ENCODE results near the gene ZNF629. TPM values are rescaled to one million over a fixed set of nuclear protein-coding genes. Genes with fewer than 3 reads are reported as not detected.

Gene ZNF629
- total and polyA plus RNA-seq, 2 donors (not counting 1 experiment from before 2014, with no cell fraction given): 1.2 to 6.9 TPM

GRCh38 chr16:30774367-30775130, 12.5 kb downstream of the ZNF629 start:
- Histone ChIP-seq H3K27ac (ENCODE audit: low read length in 2 of 2) (no peak overlapping the region), H3K4me1 (ENCODE audit: control insufficient read depth in 2 of 2, insufficient read depth in 2 of 2, low read length in 2 of 2) (peaks cover 10 to 15% of the 10 kb centered on the region in 2 donors), H3K4me3 (ENCODE audit: control extremely low read depth in 1 of 5, extremely low read depth in 1 of 5, insufficient read depth in 1 of 5, low read depth in 2 of 5, low read length in 4 of 5) (no peak overlapping the region), H3K27me3 (replicated peaks in 1 of 4; ENCODE audit: control extremely low read depth in 1 of 4, control insufficient read depth in 3 of 4, insufficient read depth in 4 of 4, low read length in 3 of 4) (peaks cover 0 to 19% (median 6%) of the 10 kb centered on the region in 4 experiments), H3K9me3 (ENCODE audit: control extremely low read depth in 1 of 3, control insufficient read depth in 2 of 3, insufficient read depth in 1 of 3, low read length in 2 of 3) (no peaks in the 10 kb centered on the region), H3K36me3 (replicated peaks in 1 of 2; ENCODE audit: control extremely low read depth in 1 of 2, control insufficient read depth in 1 of 2, extremely low read depth in 1 of 2, insufficient read depth in 2 of 2, low read length in 1 of 2) (peaks cover 0 to 34% of the 10 kb centered on the region in 2 experiments), H3K79me2 (ENCODE audit: control insufficient read depth, insufficient read depth, low read length) (no peaks in the 10 kb centered on the region), H3K4me2 (replicated peaks; ENCODE audit: low read depth, low read length, poor library complexity, severe bottlenecking) (peak overlapping the region; percentile 86), H2AFZ (ENCODE audit: insufficient read depth, low read depth, low read length, poor library complexity, severe bottlenecking) (no peak overlapping the region), H3K9ac (ENCODE audit: low read length) (peak overlapping the region; percentile 63), H4K20me1 (ENCODE audit: control insufficient read depth, insufficient read depth, low read length, poor library complexity, severe bottlenecking) (peaks cover 32% of the 10 kb centered on the region)
- ChIA-PET POLR2A (no interaction called here), CTCF (interaction anchor here (1.2 kb wide), 1 partner anchor 127 kb away, joined by 7 read pairs; no protein-coding TSS in a partner anchor)
- peaks cover 28% of the 10 kb centered on the region for H3K4me1 Mint-ChIP-seq
- H3K27ac Mint-ChIP-seq: peak overlapping the region; percentile 32
- H3K4me3 Mint-ChIP-seq: peak overlapping the region; percentile 88
- peaks cover 15% of the 10 kb centered on the region for H3K27me3 Mint-ChIP-seq
- TF ChIP-seq EZH2 (IDR thresholded peaks at IDR 0.05; ENCODE audit: borderline replicate concordance, insufficient read depth, low read depth, low read length, poor library complexity, severe bottlenecking): no peak
- TF ChIP-seq, protein P1, sequence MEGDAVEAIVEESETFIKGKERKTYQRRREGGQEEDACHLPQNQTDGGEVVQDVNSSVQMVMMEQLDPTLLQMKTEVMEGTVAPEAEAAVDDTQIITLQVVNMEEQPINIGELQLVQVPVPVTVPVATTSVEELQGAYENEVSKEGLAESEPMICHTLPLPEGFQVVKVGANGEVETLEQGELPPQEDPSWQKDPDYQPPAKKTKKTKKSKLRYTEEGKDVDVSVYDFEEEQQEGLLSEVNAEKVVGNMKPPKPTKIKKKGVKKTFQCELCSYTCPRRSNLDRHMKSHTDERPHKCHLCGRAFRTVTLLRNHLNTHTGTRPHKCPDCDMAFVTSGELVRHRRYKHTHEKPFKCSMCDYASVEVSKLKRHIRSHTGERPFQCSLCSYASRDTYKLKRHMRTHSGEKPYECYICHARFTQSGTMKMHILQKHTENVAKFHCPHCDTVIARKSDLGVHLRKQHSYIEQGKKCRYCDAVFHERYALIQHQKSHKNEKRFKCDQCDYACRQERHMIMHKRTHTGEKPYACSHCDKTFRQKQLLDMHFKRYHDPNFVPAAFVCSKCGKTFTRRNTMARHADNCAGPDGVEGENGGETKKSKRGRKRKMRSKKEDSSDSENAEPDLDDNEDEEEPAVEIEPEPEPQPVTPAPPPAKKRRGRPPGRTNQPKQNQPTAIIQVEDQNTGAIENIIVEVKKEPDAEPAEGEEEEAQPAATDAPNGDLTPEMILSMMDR (IDR thresholded peaks at IDR 0.05): no peak
- DNase-seq (peak; percentile 19), ATAC-seq (ENCODE audit: low read depth) (no peak)
- H3K9me3 Mint-ChIP-seq (ENCODE audit: insufficient read depth): no peaks in the 10 kb centered on the region
- WGBS (ENCODE audit: insufficient coverage): 78% methylated on average over 7 of the region's 8 CpGs
- intact Hi-C loops (cut with micrococcal nuclease): no loop called here

GRCh38 chr16:30773826-30774225, 13.2 kb downstream of the ZNF629 start:
- Histone ChIP-seq H3K4me3 (ENCODE audit: control extremely low read depth in 1 of 5, extremely low read depth in 1 of 5, insufficient read depth in 1 of 5, low read depth in 2 of 5, low read length in 4 of 5) (no peak overlapping the region), H3K9me3 (ENCODE audit: control extremely low read depth in 1 of 3, control insufficient read depth in 2 of 3, insufficient read depth in 1 of 3, low read length in 2 of 3) (no peaks in the 10 kb centered on the region), H3K4me1 (ENCODE audit: control insufficient read depth in 2 of 2, insufficient read depth in 2 of 2, low read length in 2 of 2) (peaks cover 10 to 21% of the 10 kb centered on the region in 2 donors), H3K4me2 (replicated peaks; ENCODE audit: low read depth, low read length, poor library complexity, severe bottlenecking) (no peak overlapping the region), H4K20me1 (ENCODE audit: control insufficient read depth, insufficient read depth, low read length, poor library complexity, severe bottlenecking) (peaks cover 39% of the 10 kb centered on the region), H2AFZ (ENCODE audit: insufficient read depth, low read depth, low read length, poor library complexity, severe bottlenecking) (no peak overlapping the region), H3K9ac (ENCODE audit: low read length) (no peak overlapping the region), H3K36me3 (replicated peaks in 1 of 2; ENCODE audit: control extremely low read depth in 1 of 2, control insufficient read depth in 1 of 2, extremely low read depth in 1 of 2, insufficient read depth in 2 of 2, low read length in 1 of 2) (peaks cover 0 to 41% of the 10 kb centered on the region in 2 experiments), H3K27me3 (replicated peaks in 1 of 4; ENCODE audit: control extremely low read depth in 1 of 4, control insufficient read depth in 3 of 4, insufficient read depth in 4 of 4, low read length in 3 of 4) (peaks cover 0 to 19% (median 4%) of the 10 kb centered on the region in 4 experiments), H3K27ac (ENCODE audit: low read length in 2 of 2) (no peak overlapping the region), H3K79me2 (ENCODE audit: control insufficient read depth, insufficient read depth, low read length) (no peaks in the 10 kb centered on the region)
- CTCF ChIA-PET: no interaction called here
- ATAC-seq (ENCODE audit: low read depth): no peak
- intact Hi-C loops (cut with micrococcal nuclease): no loop called here
- no peak overlapping the region for H3K27ac Mint-ChIP-seq
- 88% methylated on average over 13 of the region's 14 CpGs for WGBS (ENCODE audit: insufficient coverage)
- TF ChIP-seq, protein P1 (IDR thresholded peaks at IDR 0.05): no peak
- no peak for TF ChIP-seq EZH2 (IDR thresholded peaks at IDR 0.05; ENCODE audit: borderline replicate concordance, insufficient read depth, low read depth, low read length, poor library complexity, severe bottlenecking)
- no peak overlapping the region for H3K4me3 Mint-ChIP-seq
- no peak for DNase-seq
- peaks cover 34% of the 10 kb centered on the region for H3K4me1 Mint-ChIP-seq
- H3K27me3 Mint-ChIP-seq: peaks cover 13% of the 10 kb centered on the region
- H3K9me3 Mint-ChIP-seq (ENCODE audit: insufficient read depth): no peaks in the 10 kb centered on the region
- POLR2A ChIA-PET: no interaction called here

Measured in B cell (primary cell).